C4-2B (cell line): ENCODE data around the gene SPOCK1.
A peak's percentile ranks its signal among the peaks of the same experiment; 100 is the strongest.

Experiments
- H3K27ac ChIP-seq: fragments of 450-650 bp; 2 replicates; pipeline ENCODE4 v1.5.1; 2017
- CTCF ChIP-seq: fragments of 450-650 bp; conservative IDR thresholded peaks from 2 replicates; pipeline ENCODE4 v1.5.1; 2017; ENCODE audit warnings: mild to moderate bottlenecking
- ZFX ChIP-seq: fragments of 450-650 bp; IDR thresholded peaks from 2 replicates; pipeline ENCODE4 v1.6.1; 2017

The SPOCK1 gene

GRCh38 chr5:137309290-137309689 is 189.8 kb downstream of the SPOCK1 start:
- H3K27ac ChIP-seq = no peak overlapping the region
- TF ChIP-seq CTCF (no peak), ZFX (no peak)

GRCh38 chr5:137308311-137308710 is 190.8 kb downstream of the SPOCK1 start:
- H3K27ac ChIP-seq = peak overlapping the region; percentile 61
- TF ChIP-seq ZFX (no peak), CTCF (no peak)

DNA sequence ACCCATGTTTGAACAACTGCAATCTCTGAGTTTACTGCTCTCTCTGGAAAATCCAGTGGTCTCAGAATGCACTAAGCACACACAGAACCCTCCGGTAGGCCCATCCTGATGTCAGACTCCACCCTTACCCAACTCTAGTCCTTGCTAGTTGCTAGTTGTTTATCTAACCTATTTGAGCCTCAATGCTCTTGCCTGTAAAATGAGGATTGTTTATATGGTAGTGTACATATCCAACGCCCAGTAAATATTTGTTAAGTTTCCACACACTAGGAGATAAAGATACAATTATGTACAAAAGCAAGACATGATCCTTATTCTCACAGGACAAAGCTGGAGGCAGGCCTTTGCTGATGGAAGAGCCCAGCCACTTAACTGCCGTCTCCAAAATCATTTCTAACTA is 192.2 kb downstream of the SPOCK1 start:
- no peak for TF ChIP-seq ZFX
- peak overlapping the region; percentile 61; the same call in 1 of the 2 replicates for H3K27ac ChIP-seq

DNA sequence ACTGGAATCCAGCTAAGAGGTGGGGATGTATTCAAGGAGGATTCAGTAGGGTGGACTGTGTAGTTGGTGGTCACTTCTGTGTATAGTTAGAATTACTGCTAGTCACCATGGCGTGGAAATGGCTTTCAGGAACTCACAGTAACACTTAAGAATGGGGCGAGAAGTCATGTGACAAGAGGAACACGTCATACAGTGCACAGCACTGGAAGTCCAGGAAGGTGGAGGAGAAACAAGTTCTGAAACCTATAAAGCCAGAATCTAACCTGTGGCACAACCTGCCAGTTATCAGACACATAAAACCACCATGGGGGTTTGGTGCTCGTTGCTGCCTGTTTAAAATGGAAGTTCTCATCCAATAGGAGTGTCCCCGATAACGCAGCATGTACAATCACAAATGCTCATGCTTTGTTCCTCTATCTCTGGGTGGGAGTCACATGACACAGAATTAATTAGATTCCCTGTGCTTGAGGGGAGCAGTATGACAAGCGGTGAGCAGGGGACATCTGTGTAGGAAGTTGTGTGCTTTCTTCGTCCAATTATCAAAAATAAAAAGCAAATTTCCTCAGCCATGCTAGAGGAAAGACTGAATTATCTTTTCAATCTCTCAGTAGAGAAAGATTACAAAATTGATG is 193.0 kb downstream of the SPOCK1 start:
- TF ChIP-seq CTCF = no peak
- TF ChIP-seq ZFX = no peak
- H3K27ac ChIP-seq = no peak overlapping the region

DNA sequence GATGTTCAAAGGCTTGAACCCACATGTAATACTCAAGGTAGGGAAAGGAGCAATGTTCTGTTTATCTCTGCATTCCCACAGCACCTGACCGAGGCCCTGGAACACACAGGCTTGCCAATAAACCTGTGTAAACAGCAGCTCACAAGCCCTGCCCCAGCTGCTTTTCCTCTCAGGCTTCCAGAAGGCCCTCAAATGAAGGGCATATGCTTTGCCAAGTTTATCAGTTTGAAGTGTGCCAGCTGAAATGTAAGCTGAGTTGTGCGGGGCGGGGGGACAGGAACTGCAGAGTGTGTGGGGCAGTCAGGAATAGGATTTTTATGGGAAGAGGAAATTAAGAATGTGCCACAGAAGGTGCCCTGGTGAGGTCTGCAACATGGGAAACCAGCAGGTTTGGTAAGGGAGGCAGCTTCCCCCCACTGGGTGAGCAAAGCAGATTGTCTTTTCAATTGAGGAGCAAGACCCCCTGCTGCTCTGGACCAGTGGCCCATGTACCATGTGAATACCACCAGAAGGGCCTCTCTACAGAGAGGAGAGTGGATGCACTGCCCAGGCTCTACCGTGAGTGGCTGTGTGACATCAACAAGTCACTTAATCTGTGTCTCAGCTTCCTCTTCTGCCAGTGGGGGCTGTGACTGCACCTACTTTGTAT is 194.8 kb downstream of the SPOCK1 start:
- TF ChIP-seq ZFX = no peak
- H3K27ac ChIP-seq = no peak overlapping the region

- H3K27ac ChIP-seq = no peak overlapping the region
- no peak for TF ChIP-seq CTCF
- TF ChIP-seq ZFX = no peak
Measured at GRCh38 chr5:137303509-137303908, 195.6 kb downstream of the SPOCK1 start.

DNA sequence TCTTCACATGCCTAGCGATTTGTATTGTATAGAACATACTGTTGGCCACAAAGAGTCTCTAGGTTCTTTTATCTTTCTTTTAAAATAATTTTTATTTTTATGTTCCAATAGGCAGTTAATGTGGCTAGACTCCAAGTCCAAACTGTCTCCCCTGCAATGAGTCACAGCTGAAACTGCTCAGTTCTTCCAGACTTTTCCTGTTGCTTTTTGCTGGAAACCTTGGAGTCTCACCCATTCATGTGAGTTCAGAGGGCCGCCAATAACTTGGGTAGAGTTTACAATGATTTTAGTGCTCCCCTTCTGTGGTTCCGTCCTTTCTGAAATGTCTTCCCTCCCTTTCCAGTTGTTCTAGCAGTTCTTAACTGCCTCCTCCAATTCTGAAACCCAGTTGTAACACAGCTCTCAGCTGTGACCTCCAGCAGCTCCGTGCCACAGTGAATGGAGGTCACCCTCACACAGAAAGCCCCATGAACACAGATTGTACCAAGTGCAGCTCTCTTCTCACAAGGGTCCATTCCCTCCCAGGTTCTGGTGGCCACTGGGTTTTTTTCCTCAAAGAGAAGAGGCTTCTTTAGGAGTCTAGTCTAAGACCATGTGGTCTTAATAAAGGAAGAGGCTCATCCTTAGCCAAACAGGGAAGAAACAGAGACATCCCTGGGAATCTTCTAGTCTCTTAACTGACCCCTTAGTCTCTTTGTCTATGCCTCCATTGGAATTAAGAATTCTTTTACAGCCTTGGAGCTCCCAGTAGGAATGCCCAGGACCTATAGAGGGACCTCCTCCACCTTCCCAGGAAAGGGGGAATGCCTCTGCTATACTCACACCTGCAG is 198.5 kb downstream of the SPOCK1 start:
- TF ChIP-seq ZFX (no peak), CTCF (no peak)
- no peak overlapping the region for H3K27ac ChIP-seq

- H3K27ac ChIP-seq = no peak overlapping the region
- TF ChIP-seq CTCF = no peak
- TF ChIP-seq ZFX = no peak
Measured at GRCh38 chr5:137296213-137296781, 202.8 kb downstream of the SPOCK1 start.
